Endothelial cell of umbilical vein (primary cell): ENCODE measurements around the gene ISG15. TPM values are rescaled to one million over a fixed set of nuclear protein-coding genes. Genes with fewer than 3 reads are reported as not detected.

Experiments
- BruUV-seq: library from RNA; stranded (reverse); fragments of 400-500 nt; replicated peaks from 2 replicates; lab custom pipeline; 2021; lab: Mats Ljungman, UMichigan
- CTCF ChIA-PET: fragments of 300-600, 350-600 bp; sonication (Branson Sonifier 250); formaldehyde crosslinking; loops from one replicate; lab custom pipeline; 2021; ENCODE audit warnings: antibody characterized with exemption, inconsistent platforms; lab: Charles Lee
- POLR2A ChIA-PET: fragments of 300-600, 350-600 bp; sonication (Branson Sonifier 250); formaldehyde crosslinking; loops from one replicate; lab custom pipeline; 2021; ENCODE audit warnings: antibody characterized with exemption, inconsistent platforms; lab: Charles Lee
- DNase-seq: peaks from one replicate; pipeline ENCODE4 v3.0.0-alpha.2; 2011; ENCODE audit warnings: low read depth, low spot score
- FAIRE-seq: peaks from 2 replicates; lab custom pipeline; 2011; peaks lifted over from hg19 to GRCh38; lab: Jason Lieb, UNC
- H2AFZ ChIP-seq: 2 replicates; pipeline ENCODE4 v1.6.0; 2012; ENCODE audit warnings: low read depth, low read length, control low read depth, inconsistent platforms
- H3K27ac ChIP-seq: 2 replicates; pipeline ENCODE4 v1.5.1; 2011; ENCODE audit warnings: low read depth, mild to moderate bottlenecking, control low read depth, low read length, moderate library complexity; ENCODE audit not compliant: insufficient read depth
- H3K27me3 ChIP-seq, 2 experiments: 2 replicates each; pipeline versions ENCODE4 v1.6.0 to v1.6.1; 2011; ENCODE audit warnings: low read length in 2 of 2, mixed read lengths in 1 of 2; ENCODE audit not compliant: control insufficient read depth in 2 of 2, insufficient read depth in 2 of 2
- H3K36me3 ChIP-seq, 2 experiments: 2 replicates in 1 of 2; 3 replicates in 1 of 2; pipeline ENCODE4 v1.5.1; 2011; ENCODE audit warnings: low read length in 2 of 2, mild to moderate bottlenecking in 1 of 2, moderate library complexity in 1 of 2; ENCODE audit not compliant: control insufficient read depth in 2 of 2, insufficient read depth in 2 of 2; ENCODE audit errors: extremely low read depth in 1 of 2
- H3K4me1 ChIP-seq: 3 replicates; pipeline ENCODE4 v1.5.1; 2011; ENCODE audit warnings: mild to moderate bottlenecking, low read length; ENCODE audit not compliant: control insufficient read depth, insufficient read depth; ENCODE audit errors: extremely low read depth
- H3K4me2 ChIP-seq: 2 replicates; pipeline ENCODE4 v1.6.1; 2011; ENCODE audit warnings: low read length, control low read depth, mixed read lengths; ENCODE audit not compliant: insufficient read depth
- H3K4me3 ChIP-seq, 3 experiments: fragments of 200-600 bp in 1 of 3; sonication (generic), shearing (Covaris generic) in 1 of 3; replicated peaks in 1 of 3; 2 replicates each; pipeline ENCODE4 v1.5.1; 2011 to 2016; ENCODE audit warnings: control low read depth in 3 of 3, low read length in 3 of 3, mild to moderate bottlenecking in 2 of 3, inconsistent platforms in 1 of 3, low read depth in 1 of 3, moderate library complexity in 1 of 3; ENCODE audit not compliant: insufficient read depth in 1 of 3
- H3K79me2 ChIP-seq: 2 replicates; pipeline ENCODE4 v1.6.0; 2012; ENCODE audit warnings: low read length, inconsistent platforms; ENCODE audit not compliant: control insufficient read depth, insufficient read depth
- H3K9ac ChIP-seq: replicated peaks from 2 replicates; pipeline ENCODE3; 2011; ENCODE audit warnings: low read length, control low read depth; ENCODE audit not compliant: insufficient read depth; ENCODE audit errors: extremely low read depth
- H3K9me1 ChIP-seq: replicated peaks from 3 replicates; pipeline ENCODE4 v1.6.0; 2011; ENCODE audit warnings: mild to moderate bottlenecking, low read length; ENCODE audit not compliant: control insufficient read depth, insufficient read depth; ENCODE audit errors: extremely low read depth
- H3K9me3 ChIP-seq: replicated peaks from 2 replicates; pipeline ENCODE4 v1.5.1; 2012; ENCODE audit warnings: low read length, inconsistent platforms; ENCODE audit not compliant: control insufficient read depth, insufficient read depth
- H4K20me1 ChIP-seq: replicated peaks from 2 replicates; pipeline ENCODE3; 2011; ENCODE audit warnings: mild to moderate bottlenecking, low read length; ENCODE audit not compliant: control insufficient read depth, insufficient read depth; ENCODE audit errors: extremely low read depth
- EZH2 ChIP-seq: IDR thresholded peaks from 2 replicates; pipeline ENCODE4 v1.6.1; 2012; ENCODE audit warnings: borderline replicate concordance, low read depth, mild to moderate bottlenecking, moderate library complexity, low read length, inconsistent platforms; ENCODE audit not compliant: severe bottlenecking
- FOS ChIP-seq: IDR thresholded peaks from 2 replicates; pipeline ENCODE4 v1.6.1; 2011; ENCODE audit warnings: mild to moderate bottlenecking, low read length, moderate library complexity, borderline replicate concordance; ENCODE audit not compliant: insufficient read depth
- GATA2 ChIP-seq: IDR thresholded peaks from 2 replicates; pipeline ENCODE4 v1.7.0; 2011; ENCODE audit warnings: low read depth, mild to moderate bottlenecking, moderate library complexity, mixed read lengths, low read length; ENCODE audit not compliant: insufficient read length, insufficient read depth
- JUN ChIP-seq: IDR thresholded peaks from 2 replicates; pipeline ENCODE4 v1.6.1; 2011; ENCODE audit warnings: borderline replicate concordance, low read depth; ENCODE audit not compliant: insufficient read length, insufficient read depth
- POLR2A ChIP-seq: IDR thresholded peaks from 2 replicates; pipeline ENCODE4 v1.6.1; 2012; ENCODE audit warnings: low read depth, mild to moderate bottlenecking, control low read depth, low read length
- dilution Hi-C: fragments of 300-500 bp; cut with MboI; formaldehyde crosslinking; loops from one replicate; pipeline ENCODE4 v1.15.0; 2019; ENCODE audit warnings: low sequenced_read_pairs; ENCODE audit not compliant: extremely low pct_ligation_motif_present
- intact Hi-C: fragments of 100-400 bp; cut with micrococcal nuclease; formaldehyde crosslinking; loops from one replicate; pipeline ENCODE4 v1.10.0; 2022
- polyA plus RNA-seq, 4 experiments: library from polyadenylated mRNA; depleted of rRNA in 3 of 4; stranded (reverse) in 3 of 4; unstranded in 1 of 4; fragments of >200 nt; gene quantifications; 2 replicates each; pipeline versions ENCODE4 v1.2.1 to v1.2.3, GENCODE V29; 2011 to 2012; ENCODE audit warnings: missing spikeins in 1 of 4
- total RNA-seq: library from RNA; stranded (reverse); gene quantifications from 2 replicates; pipeline ENCODE4 v1.2.3, GENCODE V29; 2021
- TF ChIP-seq, protein P1 (sequence below): IDR thresholded peaks from 2 replicates; pipeline ENCODE4 v1.6.1; 2011; ENCODE audit not compliant: insufficient read depth, insufficient read length

The ISG15 gene
- total and polyA plus RNA-seq, 2 donors (not counting 3 experiments of a cell fraction or from before 2014, with no cell fraction given): 44.6 to 154 TPM

DNA sequence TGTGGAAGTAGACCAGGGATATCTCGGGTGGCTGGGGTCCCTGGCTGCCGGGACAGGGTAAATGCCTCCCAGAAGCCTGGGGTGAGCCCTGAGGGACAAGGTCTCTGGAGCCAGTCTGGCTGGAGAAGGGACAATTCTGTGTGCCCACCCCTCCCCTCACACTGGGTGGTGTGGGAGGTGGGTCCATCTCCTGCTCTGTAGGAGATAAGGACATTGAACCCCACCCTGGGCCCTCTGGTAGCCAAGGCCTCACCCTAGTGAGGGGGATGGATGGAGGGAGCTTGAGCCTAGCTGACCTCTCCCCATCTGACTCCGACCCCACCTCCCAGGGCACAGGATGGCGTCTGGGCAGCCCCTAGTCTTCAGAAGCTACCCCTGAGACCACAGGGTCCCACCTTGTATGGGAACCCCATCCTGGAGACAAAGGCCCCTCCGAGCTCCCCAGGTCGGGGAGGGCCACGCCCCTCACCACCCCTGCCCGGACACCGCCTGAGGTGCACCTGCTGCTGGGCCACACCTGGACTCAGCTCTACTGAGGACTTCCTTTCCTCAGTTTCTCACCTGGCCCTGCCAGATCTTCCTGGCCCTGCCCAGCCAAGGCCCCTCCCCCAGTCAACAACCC is 11.0 kb downstream of the ISG15 start:
- H3K9me3 ChIP-seq: no peaks in the 10 kb centered on the region
- dilution Hi-C loops (no loop called here), intact Hi-C loops (no loop called here)
- H3K27ac ChIP-seq: no peak overlapping the region
- no peaks in the 10 kb centered on the region for H4K20me1 ChIP-seq
- TF ChIP-seq EZH2 (no peak), FOS (no peak)
- no peak overlapping the region for H3K4me2 ChIP-seq
- ChIA-PET CTCF (interaction anchor here (0.9 to 2.2 kb wide), 4 partner anchors 16 to 40 kb away, joined by 3 to 6 read pairs (median 3); no protein-coding TSS in a partner anchor), POLR2A (no interaction called here)
- H3K4me1 ChIP-seq: peaks cover 16% of the 10 kb centered on the region
- FAIRE-seq (no peak), DNase-seq (no peak)
- no peaks in the 10 kb centered on the region for H3K36me3 ChIP-seq
- no peaks in the 10 kb centered on the region for H3K27me3 ChIP-seq
- no TSS peak for BruUV-seq
- no peak overlapping the region for H2AFZ ChIP-seq
- H3K79me2 ChIP-seq: no peaks in the 10 kb centered on the region
- no peak overlapping the region for H3K9ac ChIP-seq
- no peak overlapping the region for H3K4me3 ChIP-seq
- no peaks in the 10 kb centered on the region for H3K9me1 ChIP-seq

DNA sequence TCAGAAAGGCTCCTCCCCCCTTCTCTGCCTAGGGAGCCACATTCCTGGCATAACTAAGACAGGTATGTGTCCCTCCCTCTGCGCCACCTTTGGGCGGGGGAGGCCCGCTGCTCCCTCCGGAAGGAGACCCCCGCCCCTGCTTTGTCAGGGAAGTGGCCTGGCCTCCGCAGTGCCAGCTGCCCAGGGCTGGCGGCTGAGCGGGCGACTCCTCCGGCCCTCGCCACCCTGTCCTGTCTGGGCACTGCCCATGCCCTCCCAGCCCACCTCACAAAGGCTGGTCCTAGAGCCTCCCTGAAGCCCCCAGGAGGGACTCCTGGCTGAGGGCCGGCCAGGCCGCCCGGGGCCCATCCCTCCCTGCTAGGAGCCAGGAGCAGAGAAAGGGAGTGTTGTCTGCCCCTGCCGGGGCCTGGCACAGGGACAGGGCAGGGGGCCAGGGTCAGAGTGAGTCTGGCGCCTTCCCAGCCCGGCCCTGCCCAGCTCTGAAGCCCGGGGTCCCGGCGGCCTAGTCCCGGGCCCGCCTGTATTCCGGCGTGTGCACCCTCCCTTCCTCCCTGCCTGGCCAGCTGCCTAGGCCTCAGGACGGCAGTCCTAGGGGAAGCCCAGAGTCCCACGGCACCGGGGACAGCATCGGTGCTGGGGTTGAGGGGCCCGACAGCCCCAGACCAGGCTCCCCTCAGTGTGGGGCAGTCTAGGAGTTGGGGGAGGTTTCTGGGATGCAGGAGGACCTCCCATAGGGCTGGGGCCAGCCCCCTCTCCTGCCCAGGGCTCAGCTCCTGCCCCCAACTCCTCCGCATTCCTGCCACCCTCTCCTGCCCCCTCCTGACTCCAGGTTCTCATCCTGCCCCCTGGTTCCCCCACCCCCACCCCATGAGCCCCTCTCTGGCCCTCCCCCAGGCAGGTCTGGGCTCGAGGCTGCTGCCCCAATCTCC is 11.7 kb downstream of the ISG15 start:
- no peak overlapping the region for H2AFZ ChIP-seq
- dilution Hi-C loops: no loop called here
- CTCF ChIA-PET: interaction anchor here (0.6 to 2.2 kb wide), 4 partner anchors 15 to 96 kb away, joined by 3 to 6 read pairs (median 3); no protein-coding TSS in a partner anchor
- no peak overlapping the region for H3K9ac ChIP-seq
- no peaks in the 10 kb centered on the region for H3K36me3 ChIP-seq
- intact Hi-C loops: no loop called here
- FAIRE-seq: no peak
- peaks cover 16% of the 10 kb centered on the region for H3K4me1 ChIP-seq
- POLR2A ChIA-PET: no interaction called here
- BruUV-seq: no TSS peak
- no peak overlapping the region for H3K4me3 ChIP-seq
- H3K27me3 ChIP-seq: no peaks in the 10 kb centered on the region
- H3K9me1 ChIP-seq: no peaks in the 10 kb centered on the region
- no peaks in the 10 kb centered on the region for H3K79me2 ChIP-seq
- no peak overlapping the region for H3K27ac ChIP-seq
- no peaks in the 10 kb centered on the region for H3K9me3 ChIP-seq
- DNase-seq: no peak
- TF ChIP-seq POLR2A (no peak), EZH2 (no peak), JUN (no peak), FOS (no peak), GATA2 (no peak)
- TF ChIP-seq, protein P1, sequence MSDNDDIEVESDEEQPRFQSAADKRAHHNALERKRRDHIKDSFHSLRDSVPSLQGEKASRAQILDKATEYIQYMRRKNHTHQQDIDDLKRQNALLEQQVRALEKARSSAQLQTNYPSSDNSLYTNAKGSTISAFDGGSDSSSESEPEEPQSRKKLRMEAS: no peak
- no peak overlapping the region for H3K4me2 ChIP-seq
- H4K20me1 ChIP-seq: no peaks in the 10 kb centered on the region
